Chondrocyte (in vitro differentiated cells): ENCODE results near the gene DDIT3. TPM values are rescaled to one million over a fixed set of nuclear protein-coding genes. Genes with fewer than 3 reads are reported as not detected.
A peak's percentile ranks its signal among the peaks of the same experiment; 100 is the strongest.
"Not testable (repeated sequence)": the region's sequence is repeated elsewhere in the genome, so short reads cannot be mapped to it uniquely, and the experiment has no call there.

Experiments
- DNase-seq: peaks from one replicate; pipeline ENCODE4 v3.0.0; 2021; ENCODE audit warnings: mixed read lengths, low spot score
- H3K27ac Mint-ChIP-seq: one replicate; pipeline ENCODE4 v1.8.0; 2021; ENCODE audit warnings: mild to moderate bottlenecking, moderate library complexity, mixed read lengths; ENCODE audit not compliant: unreplicated experiment
- H3K27me3 Mint-ChIP-seq: 2 replicates; pipeline ENCODE4 v1.8.0; 2021; ENCODE audit warnings: low read depth, mixed read lengths
- H3K36me3 Mint-ChIP-seq: 2 replicates; pipeline ENCODE4 v1.8.0; 2021; ENCODE audit warnings: low read depth, mixed read lengths
- H3K4me1 Mint-ChIP-seq: 2 replicates; pipeline ENCODE4 v1.8.0; 2021; ENCODE audit warnings: low read depth, mild to moderate bottlenecking, mixed read lengths
- H3K4me3 Mint-ChIP-seq: one replicate; pipeline ENCODE4 v1.8.0; 2021; ENCODE audit warnings: mild to moderate bottlenecking, moderate library complexity, mixed read lengths; ENCODE audit not compliant: unreplicated experiment
- H3K9me3 Mint-ChIP-seq: 2 replicates; pipeline ENCODE4 v1.8.0; 2021; ENCODE audit warnings: low read depth, mixed read lengths
- CTCF ChIP-seq: fragments of 200-600 bp; sonication (generic); IDR thresholded peaks from 2 replicates; pipeline ENCODE4 v1.5.0; 2021; ENCODE audit warnings: antibody characterized with exemption, mild to moderate bottlenecking, moderate library complexity
- total RNA-seq: library from RNA; stranded (reverse); gene quantifications from 3 replicates; pipeline ENCODE4 v1.2.1, GENCODE V29; 2021

The DDIT3 gene
- total RNA-seq, 1 donor from 2014 or later = 79.1 TPM

DNA sequence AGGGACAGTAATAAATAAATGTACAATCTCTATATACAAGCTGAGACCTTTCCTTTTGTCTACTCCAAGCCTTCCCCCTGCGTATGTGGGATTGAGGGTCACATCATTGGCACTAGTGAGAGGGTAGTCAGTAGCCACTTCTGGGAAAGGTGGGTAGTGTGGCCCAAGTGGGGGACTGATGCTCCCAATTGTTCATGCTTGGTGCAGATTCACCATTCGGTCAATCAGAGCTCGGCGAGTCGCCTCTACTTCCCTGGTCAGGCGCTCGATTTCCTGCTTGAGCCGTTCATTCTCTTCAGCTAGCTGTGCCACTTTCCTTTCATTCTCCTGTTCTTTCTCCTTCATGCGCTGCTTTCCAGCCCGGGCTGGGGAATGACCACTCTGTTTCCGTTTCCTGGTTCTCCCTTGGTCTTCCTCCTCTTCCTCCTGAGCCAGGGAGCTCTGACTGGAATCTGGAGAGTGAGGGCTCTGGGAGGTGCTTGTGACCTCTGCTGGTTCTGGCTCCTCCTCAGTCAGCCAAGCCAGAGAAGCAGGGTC is 3.6 kb downstream of the DDIT3 start:
- Mint-ChIP-seq H3K4me1 (peaks cover 45% of the 10 kb centered on the region), H3K4me3 (peak overlapping the region; percentile 95), H3K27ac (peak overlapping the region; percentile 100), H3K9me3 (no peaks in the 10 kb centered on the region), H3K27me3 (no peaks in the 10 kb centered on the region), H3K36me3 (peaks cover 62% of the 10 kb centered on the region)
- DNase-seq = no peak
- TF ChIP-seq CTCF = no peak

DNA sequence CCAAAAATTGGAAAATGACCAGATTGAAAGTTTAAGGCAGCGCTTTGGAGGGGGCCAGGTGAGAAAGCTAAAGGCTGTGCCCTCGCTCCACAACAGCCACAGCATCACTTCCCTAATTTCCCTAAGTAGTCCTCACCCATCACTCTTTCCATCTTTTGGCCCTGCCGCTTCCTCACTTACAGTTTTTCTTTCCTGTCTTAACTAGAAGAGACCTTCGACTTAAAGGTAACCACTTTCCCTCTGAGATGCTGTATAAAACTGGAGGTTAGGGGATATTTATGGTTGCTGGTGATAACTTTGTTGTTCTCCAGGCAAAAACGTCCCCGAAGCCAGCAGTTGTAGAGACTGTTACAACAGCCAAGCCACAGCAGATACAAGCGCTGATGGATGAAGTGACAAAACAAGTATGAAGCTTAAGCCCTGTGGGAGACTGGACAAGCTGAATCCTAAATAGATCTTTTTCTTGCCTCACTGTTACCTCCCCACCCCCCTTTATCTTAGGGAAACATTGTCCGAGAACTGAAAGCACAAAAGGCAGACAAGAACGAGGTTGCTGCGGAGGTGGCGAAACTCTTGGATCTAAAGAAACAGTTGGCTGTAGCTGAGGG is 4.3 kb downstream of the DDIT3 start:
- TF ChIP-seq CTCF = no peak
- no peaks in the 10 kb centered on the region for H3K27me3 Mint-ChIP-seq
- no peak for DNase-seq
- H3K36me3 Mint-ChIP-seq = peaks cover 62% of the 10 kb centered on the region
- peaks cover 39% of the 10 kb centered on the region for H3K4me1 Mint-ChIP-seq
- no peaks in the 10 kb centered on the region for H3K9me3 Mint-ChIP-seq
- H3K27ac Mint-ChIP-seq = peak overlapping the region; percentile 47
- H3K4me3 Mint-ChIP-seq = no peak overlapping the region

DNA sequence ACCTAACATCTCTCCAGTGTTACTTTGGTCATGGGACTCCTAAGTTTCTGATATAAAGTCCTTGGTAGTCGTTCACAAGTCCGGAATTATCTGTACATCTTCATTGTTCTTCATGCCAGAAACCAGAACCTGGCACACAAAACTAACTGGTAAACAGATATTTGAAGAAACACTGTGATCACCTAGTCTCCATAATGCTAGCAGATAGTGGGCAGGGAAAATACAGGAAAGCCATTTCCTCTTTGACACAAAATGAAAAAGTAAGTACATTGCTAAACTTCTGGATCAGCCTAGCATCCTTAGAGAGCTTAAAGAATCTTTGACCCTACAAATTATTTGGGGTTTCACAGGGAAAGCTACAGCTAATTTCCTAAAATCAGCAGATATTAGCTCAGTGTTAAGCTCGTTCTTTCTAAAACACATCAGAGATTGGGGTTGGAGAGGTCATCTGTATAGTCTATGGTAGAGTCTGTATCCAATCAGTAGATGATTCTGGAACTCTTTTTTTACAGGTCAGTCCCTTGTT is 4.8 kb downstream of the DDIT3 start:
- DNase-seq = no peak
- Mint-ChIP-seq H3K36me3 (peaks cover 62% of the 10 kb centered on the region), H3K4me3 (no peak overlapping the region), H3K9me3 (no peaks in the 10 kb centered on the region), H3K4me1 (peaks cover 36% of the 10 kb centered on the region), H3K27me3 (no peaks in the 10 kb centered on the region), H3K27ac (peak overlapping the region; percentile 74)
- TF ChIP-seq CTCF = no peak

DNA sequence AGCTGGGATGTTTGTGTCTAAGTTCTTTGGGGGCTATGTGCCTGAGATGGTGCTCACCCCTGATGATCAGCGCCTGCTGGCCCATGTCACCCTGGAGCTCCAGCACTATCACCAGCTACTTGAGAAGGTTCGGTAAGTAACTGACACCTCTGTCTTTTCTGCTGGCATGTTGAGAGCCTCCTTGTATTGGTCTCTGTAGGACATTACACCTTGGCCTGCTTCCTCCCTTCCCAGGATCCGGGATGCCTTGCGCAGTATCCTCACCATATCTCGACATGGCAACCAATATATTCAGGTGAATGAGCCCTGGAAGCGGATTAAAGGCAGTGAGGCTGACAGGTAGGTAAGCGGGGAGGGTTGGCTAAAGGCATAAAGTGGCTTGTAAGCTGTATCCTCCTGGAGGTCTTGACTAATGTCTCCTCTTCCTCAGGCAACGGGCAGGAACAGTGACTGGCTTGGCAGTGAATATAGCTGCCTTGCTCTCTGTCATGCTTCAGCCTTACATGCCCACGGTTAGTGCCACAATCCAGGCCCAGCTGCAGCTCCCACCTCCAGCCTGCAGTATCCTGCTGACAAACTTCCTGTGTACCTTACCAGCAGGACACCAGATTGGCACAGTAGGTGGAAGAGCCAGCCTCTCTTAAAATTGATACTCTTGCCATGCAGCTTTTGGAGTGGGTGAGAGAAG is 5.5 kb downstream of the DDIT3 start:
- peak overlapping the region; percentile 74 for H3K27ac Mint-ChIP-seq
- H3K9me3 Mint-ChIP-seq = no peaks in the 10 kb centered on the region
- H3K4me3 Mint-ChIP-seq = no peak overlapping the region
- H3K4me1 Mint-ChIP-seq = peaks cover 36% of the 10 kb centered on the region
- TF ChIP-seq CTCF = no peak
- no peaks in the 10 kb centered on the region for H3K27me3 Mint-ChIP-seq
- DNase-seq = no peak
- peaks cover 60% of the 10 kb centered on the region for H3K36me3 Mint-ChIP-seq

DNA sequence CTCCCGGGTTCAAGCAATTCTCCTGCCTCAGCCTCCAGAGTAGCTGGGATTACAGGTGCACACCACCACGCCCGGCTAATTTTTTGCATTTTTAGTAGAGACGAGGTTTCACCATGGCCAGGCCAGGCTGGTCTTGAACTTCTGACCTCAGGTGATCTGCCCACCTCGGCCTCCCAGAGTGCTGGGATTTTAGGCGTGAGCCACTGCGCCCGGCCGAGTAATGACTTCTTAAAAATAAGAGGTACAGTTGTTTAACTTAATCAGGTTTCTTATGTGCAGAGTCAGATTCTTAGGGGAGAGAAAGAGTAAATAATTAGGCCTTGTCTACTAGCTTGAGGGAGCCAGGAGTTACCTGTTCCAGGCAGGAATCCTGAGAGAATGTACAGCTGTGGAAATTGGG is 6.1 kb downstream of the DDIT3 start:
- H3K27me3 Mint-ChIP-seq, H3K4me3 Mint-ChIP-seq, H3K9me3 Mint-ChIP-seq, DNase-seq: not testable (repeated sequence)
- Mint-ChIP-seq H3K27ac (peak overlapping the region; percentile 57), H3K36me3 (peaks cover 59% of the 10 kb centered on the region), H3K4me1 (peaks cover 31% of the 10 kb centered on the region)

DNA sequence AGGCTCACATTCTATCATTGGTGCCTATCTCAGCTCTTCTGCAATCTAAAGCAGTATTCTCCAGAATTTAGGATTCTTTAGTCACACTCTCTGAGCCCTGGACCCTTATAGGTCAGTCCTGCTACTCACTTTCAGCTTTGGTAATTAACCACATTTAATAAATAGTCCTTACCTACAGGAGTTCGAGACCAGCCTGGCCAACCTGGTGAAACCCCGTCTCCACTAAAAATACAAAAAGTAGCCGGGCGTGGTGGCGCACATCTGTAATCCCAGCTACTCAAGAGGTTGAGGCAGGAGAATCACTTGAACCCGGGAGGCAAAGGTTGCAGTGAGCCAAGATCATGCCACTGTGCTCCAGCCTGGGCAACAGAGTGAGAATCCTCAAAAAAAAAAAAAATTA is 6.6 kb downstream of the DDIT3 start:
- peaks cover 54% of the 10 kb centered on the region for H3K36me3 Mint-ChIP-seq
- not testable (repeated sequence) for H3K9me3 Mint-ChIP-seq, H3K27me3 Mint-ChIP-seq, H3K4me3 Mint-ChIP-seq, DNase-seq
- peak overlapping the region; percentile 32 for H3K27ac Mint-ChIP-seq
- H3K4me1 Mint-ChIP-seq = peaks cover 26% of the 10 kb centered on the region
